Memory B cell (primary cell): ENCODE measurements around the gene KIF27.
A peak's percentile ranks its signal among the peaks of the same experiment; 100 is the strongest.
"Not testable (repeated sequence)": the region's sequence is repeated elsewhere in the genome, so short reads cannot be mapped to it uniquely, and the experiment has no call there.

Source experiments
- ATAC-seq: fragments of 150-1000 bp; cut with Tn5 transposase; 2 replicates; pipeline ENCODE4 v1.10.0; 2021; ENCODE audit warnings: low read depth, mild to moderate bottlenecking, moderate library complexity
- DNase-seq, 2 donors: peaks; one replicate each; pipeline ENCODE4 v3.0.0; 2022; ENCODE audit warnings: low spot score in 2 of 2
- H3K27ac Mint-ChIP-seq: one replicate; pipeline ENCODE4 v1.8.0; 2022; ENCODE audit warnings: mild to moderate bottlenecking, moderate library complexity, mixed read lengths
- H3K27me3 Mint-ChIP-seq: one replicate; pipeline ENCODE4 v1.8.0; 2022; ENCODE audit warnings: mixed read lengths
- H3K36me3 Mint-ChIP-seq: one replicate; pipeline ENCODE4 v1.8.0; 2022; ENCODE audit warnings: mild to moderate bottlenecking, mixed read lengths
- H3K4me1 Mint-ChIP-seq: one replicate; pipeline ENCODE4 v1.8.0; 2022; ENCODE audit warnings: mixed read lengths
- H3K4me3 Mint-ChIP-seq: one replicate; pipeline ENCODE4 v1.8.0; 2022; ENCODE audit warnings: mild to moderate bottlenecking, moderate library complexity, mixed read lengths
- H3K9me3 Mint-ChIP-seq: one replicate; pipeline ENCODE4 v1.8.0; 2022; ENCODE audit warnings: mixed read lengths

KIF27 gene

GRCh38 chr9:83906144-83906543 is 15.1 kb downstream of the KIF27 start:
- H3K36me3 Mint-ChIP-seq: peaks cover 3% of the 10 kb centered on the region
- no peaks in the 10 kb centered on the region for H3K27me3 Mint-ChIP-seq
- no peaks in the 10 kb centered on the region for H3K9me3 Mint-ChIP-seq
- ATAC-seq (no peak), DNase-seq (no peak)
- no peak overlapping the region for H3K4me3 Mint-ChIP-seq
- H3K4me1 Mint-ChIP-seq: no peaks in the 10 kb centered on the region
- no peak overlapping the region for H3K27ac Mint-ChIP-seq

- H3K36me3 Mint-ChIP-seq, H3K27me3 Mint-ChIP-seq, DNase-seq, H3K4me3 Mint-ChIP-seq, H3K9me3 Mint-ChIP-seq, H3K4me1 Mint-ChIP-seq, ATAC-seq, H3K27ac Mint-ChIP-seq: not testable (repeated sequence)
These were observed 20.6 kb downstream of the KIF27 start for GRCh38 chr9:83900615-83901014.

- DNase-seq, H3K27ac Mint-ChIP-seq, H3K36me3 Mint-ChIP-seq, H3K4me3 Mint-ChIP-seq, H3K4me1 Mint-ChIP-seq, H3K27me3 Mint-ChIP-seq, H3K9me3 Mint-ChIP-seq, ATAC-seq: not testable (repeated sequence)
These were observed 26.9 kb downstream of the KIF27 start for GRCh38 chr9:83894301-83894700.

- H3K9me3 Mint-ChIP-seq, DNase-seq, H3K4me1 Mint-ChIP-seq, H3K27me3 Mint-ChIP-seq, H3K4me3 Mint-ChIP-seq, H3K27ac Mint-ChIP-seq, H3K36me3 Mint-ChIP-seq, ATAC-seq: not testable (repeated sequence)
These were observed 34.7 kb downstream of the KIF27 start for GRCh38 chr9:83886498-83886897.

GRCh38 chr9:83885559-83886240 is 35.5 kb downstream of the KIF27 start:
- not testable (repeated sequence) for H3K27ac Mint-ChIP-seq, DNase-seq, H3K4me3 Mint-ChIP-seq, ATAC-seq, H3K4me1 Mint-ChIP-seq, H3K9me3 Mint-ChIP-seq, H3K36me3 Mint-ChIP-seq, H3K27me3 Mint-ChIP-seq

GRCh38 chr9:83881687-83882408 is 39.4 kb downstream of the KIF27 start:
- not testable (repeated sequence) for ATAC-seq, H3K27me3 Mint-ChIP-seq, H3K36me3 Mint-ChIP-seq, H3K4me1 Mint-ChIP-seq, H3K9me3 Mint-ChIP-seq, H3K4me3 Mint-ChIP-seq, H3K27ac Mint-ChIP-seq, DNase-seq

GRCh38 chr9:83875559-83875958 is 45.7 kb downstream of the KIF27 start:
- not testable (repeated sequence) for ATAC-seq, DNase-seq, H3K4me1 Mint-ChIP-seq, H3K27me3 Mint-ChIP-seq, H3K27ac Mint-ChIP-seq, H3K9me3 Mint-ChIP-seq, H3K4me3 Mint-ChIP-seq
- peaks cover 11% of the 10 kb centered on the region for H3K36me3 Mint-ChIP-seq

GRCh38 chr9:83849895-83850294 is 71.3 kb downstream of the KIF27 start:
- H3K27me3 Mint-ChIP-seq, DNase-seq, H3K9me3 Mint-ChIP-seq, H3K4me1 Mint-ChIP-seq, H3K36me3 Mint-ChIP-seq, H3K4me3 Mint-ChIP-seq: not testable (repeated sequence)
- H3K27ac Mint-ChIP-seq: peak overlapping the region; percentile 76
- ATAC-seq: peak; percentile 95

- H3K36me3 Mint-ChIP-seq, H3K27ac Mint-ChIP-seq, H3K4me1 Mint-ChIP-seq, H3K4me3 Mint-ChIP-seq, DNase-seq, ATAC-seq, H3K9me3 Mint-ChIP-seq, H3K27me3 Mint-ChIP-seq: not testable (repeated sequence)
These were observed 84.1 kb downstream of the KIF27 start for GRCh38 chr9:83837070-83837643.

- not testable (repeated sequence) for H3K36me3 Mint-ChIP-seq, DNase-seq, H3K4me1 Mint-ChIP-seq, H3K9me3 Mint-ChIP-seq, H3K4me3 Mint-ChIP-seq, H3K27ac Mint-ChIP-seq, H3K27me3 Mint-ChIP-seq, ATAC-seq
These were observed 90.7 kb downstream of the KIF27 start for GRCh38 chr9:83830426-83831071.

GRCh38 chr9:83824986-83825623 is 96.1 kb downstream of the KIF27 start:
- not testable (repeated sequence) for H3K27ac Mint-ChIP-seq, H3K4me1 Mint-ChIP-seq, H3K9me3 Mint-ChIP-seq, H3K27me3 Mint-ChIP-seq, H3K4me3 Mint-ChIP-seq, ATAC-seq, DNase-seq, H3K36me3 Mint-ChIP-seq

- ATAC-seq (peak; percentile 81), DNase-seq (peak; percentile 81 to 85)
- H3K27ac Mint-ChIP-seq: peak within 1 kb of the TSS; percentile 90
- H3K9me3 Mint-ChIP-seq, H3K4me1 Mint-ChIP-seq, H3K27me3 Mint-ChIP-seq, H3K36me3 Mint-ChIP-seq: not testable (repeated sequence)
- peak within 1 kb of the TSS; percentile 95 for H3K4me3 Mint-ChIP-seq
These were observed 103.6 kb downstream of the KIF27 start, which contains the start of gene GKAP1 for GRCh38 chr9:83817356-83818278. Gene GKAP1 (minus strand): TSS chr9:83817769. CDS start chr9:83806517, 11,252 bp downstream.

GRCh38 chr9:83817011-83817355 is 104.2 kb downstream of the KIF27 start:
- not testable (repeated sequence) for H3K9me3 Mint-ChIP-seq, H3K36me3 Mint-ChIP-seq, H3K4me1 Mint-ChIP-seq, DNase-seq, H3K27me3 Mint-ChIP-seq
- Mint-ChIP-seq H3K27ac (peak overlapping the region; percentile 90), H3K4me3 (peak overlapping the region; percentile 83)
- peak; percentile 1 for ATAC-seq
